Trophoblast cell (in vitro differentiated cells and primary cell): ENCODE measurements around the gene LAMA2.
"Not testable (repeated sequence)": the region's sequence is repeated elsewhere in the genome, so short reads cannot be mapped to it uniquely, and the experiment has no call there.

Experiments
- DNase-seq, 2 donors: peaks; one replicate each; pipeline ENCODE4 v3.0.0-alpha.2; 2016
- H2AFZ ChIP-seq: 2 replicates; pipeline ENCODE4 v1.6.1; 2013; ENCODE audit warnings: low read length, moderate library complexity, mild to moderate bottlenecking; ENCODE audit not compliant: insufficient read depth, poor library complexity
- H2AK5ac ChIP-seq: 2 replicates; pipeline ENCODE4 v1.6.1; 2013; ENCODE audit warnings: mild to moderate bottlenecking, low read length
- H2BK120ac ChIP-seq: 2 replicates; pipeline ENCODE4 v1.6.1; 2013; ENCODE audit warnings: low read length, mild to moderate bottlenecking, moderate library complexity; ENCODE audit not compliant: insufficient read depth, poor library complexity
- H2BK12ac ChIP-seq: 2 replicates; pipeline ENCODE4 v1.6.1; 2013; ENCODE audit warnings: mild to moderate bottlenecking, low read length, moderate library complexity
- H2BK5ac ChIP-seq: 2 replicates; pipeline ENCODE4 v1.6.1; 2013; ENCODE audit warnings: low read length, low read depth, moderate library complexity, mild to moderate bottlenecking; ENCODE audit not compliant: poor library complexity
- H3K14ac ChIP-seq: 2 replicates; pipeline ENCODE4 v1.6.1; 2013; ENCODE audit warnings: mild to moderate bottlenecking, low read length
- H3K18ac ChIP-seq: 2 replicates; pipeline ENCODE4 v1.6.1; 2013; ENCODE audit warnings: mild to moderate bottlenecking, low read length
- H3K23ac ChIP-seq: 2 replicates; pipeline ENCODE4 v1.6.1; 2013; ENCODE audit warnings: low read length
- H3K27ac ChIP-seq: 2 replicates; pipeline ENCODE4 v1.5.1; 2013; ENCODE audit warnings: low read depth, mild to moderate bottlenecking, inconsistent platforms, low read length, moderate library complexity
- H3K27me3 ChIP-seq: 2 replicates; pipeline ENCODE4 v1.6.1; 2013; ENCODE audit warnings: inconsistent platforms, mild to moderate bottlenecking, low read length, moderate library complexity; ENCODE audit not compliant: insufficient read depth
- H3K36me3 ChIP-seq, 2 experiments: 1 replicate in 1 of 2; 2 replicates in 1 of 2; pipeline ENCODE4 v1.6.1; 2013; ENCODE audit warnings: low read length in 2 of 2, mild to moderate bottlenecking in 2 of 2, moderate library complexity in 1 of 2; ENCODE audit not compliant: insufficient read depth in 2 of 2, control insufficient read depth in 1 of 2
- H3K4ac ChIP-seq: 2 replicates; pipeline ENCODE4 v1.6.1; 2013; ENCODE audit warnings: low read depth, mild to moderate bottlenecking, low read length, moderate library complexity
- H3K4me1 ChIP-seq, 2 experiments: 1 replicate in 1 of 2; 2 replicates in 1 of 2; pipeline ENCODE4 v1.6.1; 2013; ENCODE audit warnings: low read length in 2 of 2, mild to moderate bottlenecking in 2 of 2, moderate library complexity in 1 of 2; ENCODE audit not compliant: insufficient read depth in 2 of 2, control insufficient read depth in 1 of 2
- H3K4me2 ChIP-seq: 2 replicates; pipeline ENCODE4 v1.6.1; 2013; ENCODE audit warnings: inconsistent platforms, mild to moderate bottlenecking, low read length, moderate library complexity
- H3K4me3 ChIP-seq: 2 replicates; pipeline ENCODE4 v1.5.1; 2013; ENCODE audit warnings: mild to moderate bottlenecking, low read depth, low read length, inconsistent platforms
- H3K79me1 ChIP-seq: one replicate; pipeline ENCODE4 v1.6.1; 2013; ENCODE audit warnings: low read length
- H3K79me2 ChIP-seq: 2 replicates; pipeline ENCODE4 v1.6.1; 2013; ENCODE audit warnings: low read length, mild to moderate bottlenecking; ENCODE audit not compliant: control insufficient read depth, insufficient read depth, poor library complexity
- H3K9ac ChIP-seq: 2 replicates; pipeline ENCODE4 v1.6.1; 2013; ENCODE audit warnings: mild to moderate bottlenecking, low read length
- H3K9me3 ChIP-seq: 2 replicates; pipeline ENCODE4 v1.6.1; 2013; ENCODE audit warnings: low read depth, mild to moderate bottlenecking, control low read depth, inconsistent platforms, low read length; ENCODE audit not compliant: insufficient read depth
- H4K12ac ChIP-seq: 2 replicates; pipeline ENCODE4 v1.6.1; 2013; ENCODE audit warnings: low read depth, mild to moderate bottlenecking, low read length, moderate library complexity
- H4K8ac ChIP-seq: 2 replicates; pipeline ENCODE4 v1.6.1; 2013; ENCODE audit warnings: low read depth, mild to moderate bottlenecking, low read length, moderate library complexity
- H4K91ac ChIP-seq: one replicate; pipeline ENCODE4 v1.6.1; 2013; ENCODE audit warnings: low read depth, mild to moderate bottlenecking, low read length, moderate library complexity
- WGBS: extraction: QIAGEN DNeasy Blood & Tissue Kit; methylation state at CpG from one replicate; pipeline ENCODE4 v1.1.7; 2013; ENCODE audit warnings: missing lambda C conversion rate; ENCODE audit not compliant: insufficient read length, insufficient coverage; ENCODE audit errors: extremely low coverage; 5-methylcytosine and 5-hydroxymethylcytosine counted together

The LAMA2 gene

GRCh38 chr6:129084406-129084805 lies 201.5 kb downstream of the LAMA2 start:
- no peaks in the 10 kb centered on the region for H3K79me1 ChIP-seq
- H4K91ac ChIP-seq: no peak overlapping the region
- no peaks in the 10 kb centered on the region for H3K79me2 ChIP-seq
- H2AK5ac ChIP-seq: no peak overlapping the region
- H2AFZ ChIP-seq: no peak overlapping the region
- no peak for DNase-seq
- H3K4me2 ChIP-seq: no peak overlapping the region
- no peak overlapping the region for H4K8ac ChIP-seq
- no peak overlapping the region for H4K12ac ChIP-seq
- H3K4me3 ChIP-seq: no peak overlapping the region
- no peak overlapping the region for H3K27ac ChIP-seq
- H3K4ac ChIP-seq: no peak overlapping the region
- H3K9ac ChIP-seq: no peak overlapping the region
- H2BK5ac ChIP-seq: no peak overlapping the region
- no peaks in the 10 kb centered on the region for H3K36me3 ChIP-seq
- no peak overlapping the region for H3K18ac ChIP-seq
- no peak overlapping the region for H3K23ac ChIP-seq
- H3K4me1 ChIP-seq: no peaks in the 10 kb centered on the region
- H3K27me3 ChIP-seq: no peaks in the 10 kb centered on the region
- H3K14ac ChIP-seq: no peak overlapping the region
- no peak overlapping the region for H2BK12ac ChIP-seq
- H3K9me3 ChIP-seq: no peaks in the 10 kb centered on the region
- H2BK120ac ChIP-seq: no peak overlapping the region

GRCh38 chr6:129088481-129088880 lies 205.5 kb downstream of the LAMA2 start:
- H3K14ac ChIP-seq, H3K79me2 ChIP-seq, H2AFZ ChIP-seq, H2BK120ac ChIP-seq, H2BK5ac ChIP-seq, H2BK12ac ChIP-seq, H3K36me3 ChIP-seq, H4K12ac ChIP-seq, H3K27me3 ChIP-seq, H2AK5ac ChIP-seq, H3K9me3 ChIP-seq, H3K79me1 ChIP-seq, H3K23ac ChIP-seq, H3K4ac ChIP-seq, H3K4me3 ChIP-seq, H3K18ac ChIP-seq, H3K4me2 ChIP-seq, H4K91ac ChIP-seq, DNase-seq, H3K9ac ChIP-seq, H4K8ac ChIP-seq, H3K4me1 ChIP-seq, H3K27ac ChIP-seq: not testable (repeated sequence)
- WGBS: no CpG with 5 or more reads among the region's 26 CpGs

DNA sequence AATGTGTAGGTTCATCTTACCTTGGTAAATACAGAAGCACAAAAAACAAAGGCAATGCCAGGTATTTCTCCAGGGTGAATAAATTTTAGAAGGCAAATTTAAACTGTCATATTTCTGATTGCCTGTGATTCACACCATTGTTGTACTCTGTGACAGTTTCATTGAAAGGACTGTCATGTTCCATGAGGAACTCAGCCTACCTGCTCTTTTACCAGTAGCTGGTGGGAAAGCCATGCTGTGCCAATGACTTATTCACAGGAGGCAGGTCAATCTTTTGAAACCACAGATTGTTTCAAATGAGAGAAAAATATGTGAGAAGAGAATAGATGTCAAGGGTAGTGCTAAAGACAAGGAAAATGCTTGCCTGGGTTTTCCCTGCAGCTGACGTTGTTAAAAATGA lies 206.4 kb downstream of the LAMA2 start:
- Histone ChIP-seq H3K9ac (no peak overlapping the region), H3K27ac (no peak overlapping the region), H3K4ac (no peak overlapping the region), H2AFZ (no peak overlapping the region), H3K4me3 (no peak overlapping the region), H3K79me1 (no peaks in the 10 kb centered on the region), H3K23ac (no peak overlapping the region), H2BK12ac (no peak overlapping the region), H3K36me3 (no peaks in the 10 kb centered on the region), H3K14ac (no peak overlapping the region), H4K8ac (no peak overlapping the region), H4K91ac (no peak overlapping the region), H3K18ac (no peak overlapping the region), H4K12ac (no peak overlapping the region), H2BK120ac (no peak overlapping the region), H3K9me3 (no peaks in the 10 kb centered on the region), H2BK5ac (no peak overlapping the region), H2AK5ac (no peak overlapping the region), H3K4me1 (no peaks in the 10 kb centered on the region), H3K27me3 (no peaks in the 10 kb centered on the region), H3K79me2 (no peaks in the 10 kb centered on the region), H3K4me2 (no peak overlapping the region)
- WGBS: no CpG with 5 or more reads among the region's 1 CpG
- no peak for DNase-seq

- H3K4ac ChIP-seq: no peak overlapping the region
- H3K4me1 ChIP-seq: no peaks in the 10 kb centered on the region
- H4K91ac ChIP-seq: no peak overlapping the region
- no peaks in the 10 kb centered on the region for H3K9me3 ChIP-seq
- no peak overlapping the region for H4K12ac ChIP-seq
- no peak overlapping the region for H3K4me2 ChIP-seq
- H3K18ac ChIP-seq: no peak overlapping the region
- H4K8ac ChIP-seq: no peak overlapping the region
- WGBS: no CpG with 5 or more reads among the region's 3 CpGs
- no peak overlapping the region for H3K14ac ChIP-seq
- no peak overlapping the region for H2BK5ac ChIP-seq
- H3K4me3 ChIP-seq: no peak overlapping the region
- DNase-seq: peak in 1 of 2 donors; percentile 17
- H2AK5ac ChIP-seq: no peak overlapping the region
- no peak overlapping the region for H3K9ac ChIP-seq
- H2AFZ ChIP-seq: no peak overlapping the region
- no peak overlapping the region for H3K23ac ChIP-seq
- H3K27me3 ChIP-seq: no peaks in the 10 kb centered on the region
- H3K79me1 ChIP-seq: no peaks in the 10 kb centered on the region
- H3K27ac ChIP-seq: no peak overlapping the region
- no peak overlapping the region for H2BK120ac ChIP-seq
- H2BK12ac ChIP-seq: no peak overlapping the region
- H3K79me2 ChIP-seq: no peaks in the 10 kb centered on the region
- no peaks in the 10 kb centered on the region for H3K36me3 ChIP-seq
These were observed 211.2 kb downstream of the LAMA2 start for GRCh38 chr6:129094147-129094546.
